Keratinocyte (primary cell): Measurements from ENCODE around the gene OR9I1. TPM values are rescaled to one million over a fixed set of nuclear protein-coding genes. Genes with fewer than 3 reads are reported as not detected.

ENCODE experiments used
- DNase-seq: peaks from one replicate; pipeline ENCODE4 v3.0.0-alpha.2; 2011; ENCODE audit warnings: low read depth, missing footprints, low spot score
- FAIRE-seq: peaks from 2 replicates; lab custom pipeline; 2011; peaks lifted over from hg19 to GRCh38; lab: Jason Lieb, UNC
- H2AFZ ChIP-seq: 2 replicates; pipeline ENCODE4 v1.6.0; 2012; ENCODE audit warnings: low read length, control low read depth, inconsistent platforms; ENCODE audit not compliant: control insufficient read depth
- H3K27ac ChIP-seq: 2 replicates; pipeline ENCODE4 v1.5.1; 2011; ENCODE audit warnings: low read length; ENCODE audit not compliant: control insufficient read depth, insufficient read depth
- H3K27me3 ChIP-seq: 3 replicates; pipeline ENCODE4 v1.6.0; 2011; ENCODE audit warnings: low read length; ENCODE audit not compliant: control insufficient read depth, insufficient read depth; ENCODE audit errors: extremely low read depth
- H3K36me3 ChIP-seq, 2 experiments: 2 replicates in 1 of 2; 3 replicates in 1 of 2; pipeline ENCODE4 v1.5.1; 2011; ENCODE audit warnings: low read length in 2 of 2, mild to moderate bottlenecking in 1 of 2; ENCODE audit not compliant: control insufficient read depth in 2 of 2, insufficient read depth in 2 of 2; ENCODE audit errors: extremely low read depth in 1 of 2
- H3K4me1 ChIP-seq: 3 replicates; pipeline ENCODE4 v1.5.1; 2011; ENCODE audit warnings: low read length; ENCODE audit not compliant: control insufficient read depth, insufficient read depth; ENCODE audit errors: extremely low read depth
- H3K4me2 ChIP-seq: 3 replicates; pipeline ENCODE4 v1.6.0; 2011; ENCODE audit warnings: low read depth, low read length; ENCODE audit not compliant: control insufficient read depth, insufficient read depth; ENCODE audit errors: extremely low read depth
- H3K4me3 ChIP-seq, 3 experiments: fragments of 200-600 bp in 1 of 3; sonication (generic) in 1 of 3; 2 replicates in 2 of 3; 3 replicates in 1 of 3; pipeline ENCODE4 v1.5.1; 2011 to 2016; ENCODE audit warnings: low read length in 3 of 3, mild to moderate bottlenecking in 3 of 3, control low read depth in 2 of 3, inconsistent platforms in 1 of 3, low read depth in 1 of 3, mixed read lengths in 1 of 3, mixed run types in 1 of 3, moderate library complexity in 1 of 3; ENCODE audit not compliant: control insufficient read depth in 2 of 3, insufficient read depth in 2 of 3; ENCODE audit errors: extremely low read depth in 1 of 3
- H3K79me2 ChIP-seq: 2 replicates; pipeline ENCODE4 v1.6.0; 2012; ENCODE audit warnings: low read length; ENCODE audit not compliant: control insufficient read depth, insufficient read depth
- H3K9ac ChIP-seq: 3 replicates; pipeline ENCODE4 v1.6.0; 2011; ENCODE audit warnings: low read length; ENCODE audit not compliant: control insufficient read depth, insufficient read depth; ENCODE audit errors: extremely low read depth
- H3K9me1 ChIP-seq: 3 replicates; pipeline ENCODE4 v1.6.0; 2011; ENCODE audit warnings: low read length; ENCODE audit not compliant: control insufficient read depth, insufficient read depth; ENCODE audit errors: extremely low read depth
- H3K9me3 ChIP-seq: 2 replicates; pipeline ENCODE4 v1.5.1; 2012; ENCODE audit warnings: low read depth, low read length; ENCODE audit not compliant: control insufficient read depth
- H4K20me1 ChIP-seq: 3 replicates; pipeline ENCODE4 v1.6.0; 2011; ENCODE audit warnings: low read length; ENCODE audit not compliant: control insufficient read depth, insufficient read depth; ENCODE audit errors: extremely low read depth
- EZH2 ChIP-seq: IDR thresholded peaks from one replicate; pipeline ENCODE4 v1.6.1; 2012; ENCODE audit warnings: inconsistent platforms, mild to moderate bottlenecking, low read length, moderate library complexity
- dilution Hi-C: fragments of 300-500 bp; cut with MboI; formaldehyde crosslinking; loops from one replicate; pipeline ENCODE4 v1.7.0; 2020; ENCODE audit warnings: low sequenced_read_pairs; ENCODE audit not compliant: extremely low pct_ligation_motif_present
- polyA plus RNA-seq, 5 experiments: library from polyadenylated mRNA; depleted of rRNA in 3 of 5; stranded (reverse) in 3 of 5; stranded (forward) in 1 of 5; unstranded in 1 of 5; fragments of >200 nt; gene quantifications; 1 replicate in 1 of 5; 2 replicates in 3 of 5; 3 replicates in 1 of 5; pipeline versions ENCODE4 v1.2.1 to v1.2.3, GENCODE V29; 2011 to 2012; ENCODE audit warnings: missing spikeins in 2 of 5, low read depth in 1 of 5, low replicate concordance in 1 of 5
- TF ChIP-seq, protein P1 (sequence below), 3 experiments: IDR thresholded peaks in 1 of 3; conservative IDR thresholded peaks in 1 of 3; optimal IDR thresholded peaks in 1 of 3; 2 replicates in 2 of 3; 3 replicates in 1 of 3; pipeline versions ENCODE3 to v1.5.1; 2011; ENCODE audit warnings: low read length in 3 of 3, mild to moderate bottlenecking in 3 of 3, moderate library complexity in 2 of 3, control low read depth in 1 of 3, inconsistent platforms in 1 of 3; ENCODE audit not compliant: insufficient read depth in 2 of 3; ENCODE audit errors: extremely low read depth in 1 of 3

Gene OR9I1
- polyA plus RNA-seq, 1 donor (not counting 4 experiments of a cell fraction or from before 2014, with no cell fraction given) = not detected

DNA sequence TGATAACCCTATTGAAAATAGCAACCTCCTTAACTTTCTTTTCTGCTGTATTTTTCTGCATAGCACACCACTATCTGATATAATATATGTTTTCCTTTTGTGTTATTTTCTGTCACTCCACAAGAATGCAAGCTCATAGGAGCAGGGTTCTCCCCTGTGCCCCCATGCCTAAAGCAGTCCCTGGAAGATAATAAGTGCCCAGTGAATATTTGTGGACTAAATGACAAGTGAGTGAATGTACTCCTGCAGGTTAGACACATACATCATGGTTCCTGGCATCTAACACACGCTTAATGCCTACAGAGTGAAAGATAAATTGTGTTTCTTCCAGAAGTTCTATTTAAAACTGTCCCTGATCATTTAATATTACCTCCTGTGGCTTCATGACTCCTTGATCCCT, 39.7 kb upstream of the OR9I1 start:
- no peak overlapping the region for H3K27ac ChIP-seq
- dilution Hi-C loops = no loop called here
- no peak overlapping the region for H3K4me2 ChIP-seq
- FAIRE-seq (no peak), DNase-seq (no peak)
- no peaks in the 10 kb centered on the region for H3K27me3 ChIP-seq
- TF ChIP-seq, protein P1, sequence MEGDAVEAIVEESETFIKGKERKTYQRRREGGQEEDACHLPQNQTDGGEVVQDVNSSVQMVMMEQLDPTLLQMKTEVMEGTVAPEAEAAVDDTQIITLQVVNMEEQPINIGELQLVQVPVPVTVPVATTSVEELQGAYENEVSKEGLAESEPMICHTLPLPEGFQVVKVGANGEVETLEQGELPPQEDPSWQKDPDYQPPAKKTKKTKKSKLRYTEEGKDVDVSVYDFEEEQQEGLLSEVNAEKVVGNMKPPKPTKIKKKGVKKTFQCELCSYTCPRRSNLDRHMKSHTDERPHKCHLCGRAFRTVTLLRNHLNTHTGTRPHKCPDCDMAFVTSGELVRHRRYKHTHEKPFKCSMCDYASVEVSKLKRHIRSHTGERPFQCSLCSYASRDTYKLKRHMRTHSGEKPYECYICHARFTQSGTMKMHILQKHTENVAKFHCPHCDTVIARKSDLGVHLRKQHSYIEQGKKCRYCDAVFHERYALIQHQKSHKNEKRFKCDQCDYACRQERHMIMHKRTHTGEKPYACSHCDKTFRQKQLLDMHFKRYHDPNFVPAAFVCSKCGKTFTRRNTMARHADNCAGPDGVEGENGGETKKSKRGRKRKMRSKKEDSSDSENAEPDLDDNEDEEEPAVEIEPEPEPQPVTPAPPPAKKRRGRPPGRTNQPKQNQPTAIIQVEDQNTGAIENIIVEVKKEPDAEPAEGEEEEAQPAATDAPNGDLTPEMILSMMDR (optimal IDR thresholded peaks at IDR 0.05 in 1 of 3, IDR thresholded peaks at IDR 0.05 in 1 of 3, conservative IDR thresholded peaks at IDR 0.05 in 1 of 3; ENCODE audit: extremely low read depth in 1 of 3, insufficient read depth in 2 of 3, low read length in 3 of 3) = no peak
- no peak for TF ChIP-seq EZH2
- H3K4me1 ChIP-seq = no peaks in the 10 kb centered on the region
- no peaks in the 10 kb centered on the region for H3K79me2 ChIP-seq
- H3K4me3 ChIP-seq = no peak overlapping the region
- H3K9me1 ChIP-seq = no peaks in the 10 kb centered on the region
- H2AFZ ChIP-seq = no peak overlapping the region
- no peaks in the 10 kb centered on the region for H3K9me3 ChIP-seq
- no peaks in the 10 kb centered on the region for H4K20me1 ChIP-seq
- H3K9ac ChIP-seq = no peak overlapping the region
- H3K36me3 ChIP-seq = no peaks in the 10 kb centered on the region

DNA sequence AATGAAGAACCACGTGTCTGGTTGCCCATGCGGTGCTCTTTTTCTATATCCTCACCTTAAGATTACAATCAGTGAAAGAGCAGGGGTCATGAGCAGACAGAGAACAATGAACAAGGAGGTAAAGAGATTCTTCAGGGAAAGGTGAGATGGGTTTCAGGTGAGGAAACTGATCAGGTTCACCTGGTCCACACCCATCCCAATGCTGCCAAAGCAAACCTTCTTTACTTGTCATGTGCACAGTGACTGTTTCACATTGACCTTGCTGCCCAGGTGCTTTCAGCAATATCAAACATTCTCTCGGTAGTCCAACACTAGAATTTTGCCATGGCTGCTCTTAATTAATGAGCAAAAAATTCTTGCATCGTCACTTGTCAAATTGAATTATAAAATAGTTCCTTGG, 39.1 kb upstream of the OR9I1 start:
- Histone ChIP-seq H3K4me2 (no peak overlapping the region), H4K20me1 (no peaks in the 10 kb centered on the region), H3K27ac (no peak overlapping the region), H3K4me1 (no peaks in the 10 kb centered on the region), H3K4me3 (no peak overlapping the region), H3K9me1 (no peaks in the 10 kb centered on the region), H3K79me2 (no peaks in the 10 kb centered on the region), H3K9me3 (no peaks in the 10 kb centered on the region), H3K36me3 (no peaks in the 10 kb centered on the region), H3K9ac (no peak overlapping the region), H2AFZ (no peak overlapping the region), H3K27me3 (no peaks in the 10 kb centered on the region)
- DNase-seq (no peak), FAIRE-seq (no peak)
- TF ChIP-seq EZH2 = no peak
- TF ChIP-seq, protein P1 (optimal IDR thresholded peaks at IDR 0.05 in 1 of 3, IDR thresholded peaks at IDR 0.05 in 1 of 3, conservative IDR thresholded peaks at IDR 0.05 in 1 of 3; ENCODE audit: extremely low read depth in 1 of 3, insufficient read depth in 2 of 3, low read length in 3 of 3) = no peak
- dilution Hi-C loops = no loop called here
